HepG2 (cell line): ENCODE data around the gene MAP3K14. TPM values are rescaled to one million over a fixed set of nuclear protein-coding genes. Genes with fewer than 3 reads are reported as not detected.

ENCODE experiments used
- ATAC-seq: fragments of 200-7000 bp; cut with Tn5 transposase; 3 replicates; pipeline ENCODE4 v1.9.1; 2020; ENCODE audit warnings: mild to moderate bottlenecking, moderate library complexity
- BruUV-seq: library from RNA; stranded (reverse); fragments of 400-500 nt; replicated peaks from 2 replicates; lab custom pipeline; 2021; lab: Mats Ljungman, UMichigan
- CTCF ChIA-PET: fragments of 300-600 bp; formaldehyde crosslinking; extraction: SDS; loops from one replicate; lab custom pipeline; 2021; ENCODE audit warnings: low total read pairs, inconsistent platforms, low intra/inter-chr PET ratio; lab: Yijun Ruan, JAX
- POLR2A ChIA-PET: fragments of 350-600 bp; sonication (Branson Sonifier 250); formaldehyde crosslinking; loops from one replicate; lab custom pipeline; 2020; ENCODE audit warnings: antibody characterized with exemption, inconsistent platforms; lab: Yijun Ruan, JAX
- DNase-seq: peaks from one replicate; pipeline ENCODE4 v3.0.0-alpha.2; 2015; ENCODE audit warnings: low spot score
- FAIRE-seq: peaks from 3 replicates; lab custom pipeline; 2011; peaks lifted over from hg19 to GRCh38; lab: Jason Lieb, UNC
- H2AFZ ChIP-seq: one replicate; pipeline ENCODE4 v1.6.1; 2011; ENCODE audit warnings: low read length, inconsistent platforms
- H3K27ac ChIP-seq: fragments of 300-600 bp; 3 replicates; pipeline ENCODE4 v1.8.0; 2011; ENCODE audit warnings: mixed run types, mild to moderate bottlenecking, mixed read lengths, low read length, inconsistent platforms; ENCODE audit not compliant: insufficient read depth; ENCODE audit errors: extremely low read length
- H3K27me3 ChIP-seq, 2 experiments: fragments of 200-600 bp in 1 of 2; 2 replicates in 1 of 2; 3 replicates in 1 of 2; pipeline versions ENCODE4 v1.6.0 to v1.8.0; 2011; ENCODE audit warnings: low read length in 2 of 2, mild to moderate bottlenecking in 2 of 2, moderate library complexity in 2 of 2, inconsistent platforms in 1 of 2; ENCODE audit not compliant: insufficient read depth in 2 of 2, control insufficient read depth in 1 of 2
- H3K36me3 ChIP-seq, 2 experiments: fragments of 200-600 bp in 1 of 2; replicated peaks in 1 of 2; 2 replicates in 1 of 2; 3 replicates in 1 of 2; pipeline versions ENCODE4 v1.5.1 to v1.8.0; 2011; ENCODE audit warnings: low read length in 2 of 2, inconsistent platforms in 1 of 2; ENCODE audit not compliant: insufficient read depth in 2 of 2, control insufficient read depth in 1 of 2
- H3K4me1 ChIP-seq: 2 replicates; pipeline ENCODE4 v1.5.1; 2012; ENCODE audit warnings: low read length, inconsistent platforms; ENCODE audit not compliant: insufficient read depth
- H3K4me2 ChIP-seq: 2 replicates; pipeline ENCODE4 v1.6.0; 2011; ENCODE audit warnings: low read depth, low read length, inconsistent platforms
- H3K4me3 ChIP-seq, 3 experiments: fragments of 200-600 bp in 1 of 3; sonication (generic), shearing (Covaris generic) in 1 of 3; replicated peaks in 1 of 3; 2 replicates each; pipeline ENCODE4 v1.5.1; 2011 to 2016; ENCODE audit warnings: low read length in 3 of 3, inconsistent platforms in 2 of 3, low read depth in 2 of 3, mild to moderate bottlenecking in 2 of 3, control low read depth in 1 of 3, mixed read lengths in 1 of 3; ENCODE audit not compliant: insufficient read depth in 1 of 3
- H3K79me2 ChIP-seq: one replicate; pipeline ENCODE4 v1.6.1; 2011; ENCODE audit warnings: low read length, inconsistent platforms; ENCODE audit not compliant: insufficient read depth
- H3K9ac ChIP-seq: 2 replicates; pipeline ENCODE4 v1.6.0; 2011; ENCODE audit warnings: mild to moderate bottlenecking, low read depth, low read length, inconsistent platforms; ENCODE audit not compliant: insufficient read depth
- H3K9me3 ChIP-seq: 2 replicates; pipeline ENCODE4 v1.5.1; 2012; ENCODE audit warnings: mild to moderate bottlenecking, low read length
- H4K20me1 ChIP-seq: 2 replicates; pipeline ENCODE4 v1.6.0; 2011; ENCODE audit warnings: inconsistent platforms, mild to moderate bottlenecking, low read length, moderate library complexity; ENCODE audit not compliant: insufficient read depth
- BATF2 ChIP-seq: sonication (generic); formaldehyde crosslinking; IDR thresholded peaks from 2 replicates; pipeline ENCODE4 v1.8.0; 2022; ENCODE audit warnings: mild to moderate bottlenecking, missing genetic modification reagents, moderate library complexity
- FOXO4 ChIP-seq: sonication (generic); formaldehyde crosslinking; conservative IDR thresholded peaks from 2 replicates; pipeline ENCODE4 v1.8.1; 2023; ENCODE audit warnings: missing genetic modification reagents
- GLI4 ChIP-seq: sonication (generic); formaldehyde crosslinking; IDR thresholded peaks from 2 replicates; pipeline ENCODE4 v1.5.1; 2020; ENCODE audit warnings: missing genetic modification reagents, mild to moderate bottlenecking, moderate library complexity, borderline replicate concordance
- GRHL1 ChIP-seq: sonication (generic); formaldehyde crosslinking; conservative IDR thresholded peaks from 2 replicates; pipeline ENCODE4 v1.8.0; 2022; ENCODE audit warnings: missing genetic modification reagents
- MBNL3 ChIP-seq: fragments of 250-450 bp; sonication (Bioruptor Pico); conservative IDR thresholded peaks from 2 replicates; pipeline ENCODE4 v1.8.0; 2022; ENCODE audit warnings: mild to moderate bottlenecking, inconsistent platforms
- TP53 ChIP-seq: sonication (generic); formaldehyde crosslinking; conservative IDR thresholded peaks from 2 replicates; pipeline ENCODE4 v1.4.0; 2020; ENCODE audit warnings: missing genetic modification reagents
- XBP1 ChIP-seq: sonication (generic); formaldehyde crosslinking; IDR thresholded peaks from 2 replicates; pipeline ENCODE4 v1.5.0; 2020; ENCODE audit warnings: missing genetic modification reagents
- ZEB1 ChIP-seq: IDR thresholded peaks from 2 replicates; pipeline ENCODE4 v1.6.1; 2012; ENCODE audit warnings: mild to moderate bottlenecking, low read depth, inconsistent platforms; ENCODE audit not compliant: insufficient replicate concordance
- ZMAT3 ChIP-seq: sonication (generic); formaldehyde crosslinking; conservative IDR thresholded peaks from 2 replicates; pipeline ENCODE4 v1.7.0; 2021; ENCODE audit warnings: missing genetic modification reagents
- ZMYM3 ChIP-seq: sonication (generic); formaldehyde crosslinking; IDR thresholded peaks from 2 replicates; pipeline ENCODE4 v1.5.1; 2020; ENCODE audit warnings: mild to moderate bottlenecking, missing genetic modification reagents
- ZNF543 ChIP-seq: sonication (generic); formaldehyde crosslinking; IDR thresholded peaks from 2 replicates; pipeline ENCODE4 v1.4.0; 2020; ENCODE audit warnings: mild to moderate bottlenecking, missing genetic modification reagents
- ZNF691 ChIP-seq: sonication (generic); formaldehyde crosslinking; IDR thresholded peaks from 2 replicates; pipeline ENCODE4 v1.4.0; 2020; ENCODE audit warnings: missing genetic modification reagents, low read depth, mild to moderate bottlenecking, borderline replicate concordance
- ZNF782 ChIP-seq: sonication (generic); formaldehyde crosslinking; IDR thresholded peaks from 2 replicates; pipeline ENCODE4 v1.4.0; 2020; ENCODE audit warnings: missing genetic modification reagents, mild to moderate bottlenecking, borderline replicate concordance
- ZSCAN5A ChIP-seq: sonication (generic); formaldehyde crosslinking; IDR thresholded peaks from 2 replicates; pipeline ENCODE4 v1.8.0; 2022; ENCODE audit warnings: mild to moderate bottlenecking, missing genetic modification reagents, borderline replicate concordance
- WGBS: methylation state at CpG from one replicate; pipeline ENCODE4 v1.1.6; 2017; ENCODE audit warnings: low lambda C conversion rate; 5-methylcytosine and 5-hydroxymethylcytosine counted together
- in situ Hi-C: cut with HindIII; loops from 2 replicates; pipeline ENCODE4 v1.10.0; 2017; ENCODE audit warnings: low pct_unique_long_range_greater_than_20kb; ENCODE audit not compliant: extremely low pct_ligation_motif_present
- intact Hi-C: fragments of 100-400 bp; cut with micrococcal nuclease; formaldehyde crosslinking; loops from one replicate; pipeline ENCODE4 v1.10.0; 2022; ENCODE audit not compliant: unreplicated experiment
- polyA plus RNA-seq, 8 experiments: library from polyadenylated mRNA; depleted of rRNA in 3 of 8; stranded (reverse) in 7 of 8; unstranded in 1 of 8; fragments of >200 nt; fragmentation: Illumina TruSeq in 4 of 8; extraction: Trizol in 4 of 8; gene quantifications; 2 replicates each; pipeline versions ENCODE4 v1.2.1 to v1.2.3, GENCODE V29; 2011 to 2016; ENCODE audit warnings: low read depth in 4 of 8, missing spikeins in 1 of 8, mixed read lengths in 1 of 8; ENCODE audit not compliant: insufficient read depth in 1 of 8
- total RNA-seq, 5 experiments: library from RNA; depleted of rRNA; stranded (reverse); fragments of >200 nt; fragmentation: Illumina TruSeq; extraction: Trizol; gene quantifications; 2 replicates each; pipeline ENCODE4 v1.2.3, GENCODE V29; 2016; ENCODE audit warnings: low read depth in 1 of 5

MAP3K14 gene
- total and polyA plus RNA-seq, 2 of the 13 experiments (the other 11 are each of a cell fraction or from before 2014, with no cell fraction given) = 2.6 TPM

GRCh38 chr17:45316434-45317110 is at the start of gene MAP3K14 (continued):
- no peak for TF ChIP-seq FOXO4 (CRISPR knock-in tag)
- TF ChIP-seq XBP1 (CRISPR knock-in tag) = no peak; the same call in 1 of the 2 replicates
- TF ChIP-seq GLI4 (CRISPR knock-in tag) = no peak

GRCh38 chr17:45366049-45366448 is 49.2 kb upstream of the MAP3K14 start:
- DNase-seq (no peak), FAIRE-seq (no peak), ATAC-seq (no peak)
- POLR2A ChIA-PET = no interaction called here
- in situ Hi-C loops (no loop called here), intact Hi-C loops (no loop called here)
- 64% methylated on average over 3 of the region's 3 CpGs for WGBS
- CTCF ChIA-PET = interaction anchor here (1.2 kb wide), 1 partner anchor 20 kb away, joined by 3 read pairs; no protein-coding TSS in a partner anchor
- H3K27me3 ChIP-seq = peaks cover 2 to 23% of the 10 kb centered on the region in 2 experiments; a peak in 2 of 5 replicates
- BruUV-seq = no TSS peak
- H3K4me2 ChIP-seq = no peak overlapping the region
- no peak overlapping the region for H2AFZ ChIP-seq
- no peaks in the 10 kb centered on the region for H3K36me3 ChIP-seq
- H3K27ac ChIP-seq = no peak overlapping the region
- no peaks in the 10 kb centered on the region for H4K20me1 ChIP-seq
- no peaks in the 10 kb centered on the region for H3K9me3 ChIP-seq
- H3K9ac ChIP-seq = no peak overlapping the region
- H3K4me3 ChIP-seq = no peak overlapping the region
- H3K4me1 ChIP-seq = peaks cover 5% of the 10 kb centered on the region
- no peaks in the 10 kb centered on the region for H3K79me2 ChIP-seq
- no peak for TF ChIP-seq GRHL1 (CRISPR knock-in tag)
- no peak for TF ChIP-seq ZMYM3 (CRISPR knock-in tag)
- TF ChIP-seq ZNF543 (CRISPR knock-in tag) = no peak
- TF ChIP-seq ZMAT3 (CRISPR knock-in tag) = no peak
- TF ChIP-seq ZNF691 (CRISPR knock-in tag) = no peak
- TF ChIP-seq ZSCAN5A (CRISPR knock-in tag) = no peak
- no peak for TF ChIP-seq ZEB1
- TF ChIP-seq MBNL3 (CRISPR knock-in tag) = no peak
- no peak for TF ChIP-seq BATF2 (CRISPR knock-in tag)
- no peak for TF ChIP-seq ZNF782 (CRISPR knock-in tag)
- TF ChIP-seq TP53 (CRISPR knock-in tag) = no peak
